Measurements from ENCODE around the gene C1QTNF1.

The C1QTNF1 gene

GRCh38 chr17:78992542-78993212 is 31.3 kb upstream of the C1QTNF1 start:
- in situ Hi-C loops (cut with MboI; ENCODE audit: low sequenced_read_pairs): no loop called here

GRCh38 chr17:78993241-78993956 is 30.6 kb upstream of the C1QTNF1 start:
- in situ Hi-C loops (cut with MboI; ENCODE audit: low sequenced_read_pairs): no loop called here

GRCh38 chr17:78993981-78994671 is 29.8 kb upstream of the C1QTNF1 start:
- in situ Hi-C loops (cut with MboI; ENCODE audit: low sequenced_read_pairs): no loop called here

- in situ Hi-C loops (cut with MboI; ENCODE audit: low sequenced_read_pairs): no loop called here
These were observed 28.8 kb upstream of the C1QTNF1 start for GRCh38 chr17:78995022-78995760.

GRCh38 chr17:78995761-78996451 is 28.1 kb upstream of the C1QTNF1 start:
- in situ Hi-C loops (cut with MboI; ENCODE audit: low sequenced_read_pairs): no loop called here

- in situ Hi-C loops (cut with MboI; ENCODE audit: low sequenced_read_pairs): no loop called here
These were observed 27.2 kb upstream of the C1QTNF1 start for GRCh38 chr17:78996781-78997201.

GRCh38 chr17:78997231-78997741 is 26.7 kb upstream of the C1QTNF1 start:
- in situ Hi-C loops (cut with MboI; ENCODE audit: low sequenced_read_pairs): no loop called here

GRCh38 chr17:78997881-78998280 is 26.1 kb upstream of the C1QTNF1 start:
- in situ Hi-C loops (cut with MboI; ENCODE audit: low sequenced_read_pairs): no loop called here

- in situ Hi-C loops (cut with MboI; ENCODE audit: low sequenced_read_pairs): no loop called here
These were observed 25.5 kb upstream of the C1QTNF1 start for GRCh38 chr17:78998311-78999055.

GRCh38 chr17:78999056-78999768 is 24.8 kb upstream of the C1QTNF1 start:
- in situ Hi-C loops (cut with MboI; ENCODE audit: low sequenced_read_pairs): no loop called here

- in situ Hi-C loops (cut with MboI; ENCODE audit: low sequenced_read_pairs): no loop called here
These were observed 24.0 kb upstream of the C1QTNF1 start for GRCh38 chr17:78999947-79000395.

GRCh38 chr17:79000396-79001189 is 23.4 kb upstream of the C1QTNF1 start:
- in situ Hi-C loops (cut with MboI; ENCODE audit: low sequenced_read_pairs): no loop called here

GRCh38 chr17:79001190-79002020 is 22.6 kb upstream of the C1QTNF1 start:
- in situ Hi-C loops (cut with MboI; ENCODE audit: low sequenced_read_pairs): no loop called here

- in situ Hi-C loops (cut with MboI; ENCODE audit: low sequenced_read_pairs): no loop called here
These were observed 21.7 kb upstream of the C1QTNF1 start for GRCh38 chr17:79002291-79002690.

- in situ Hi-C loops (cut with MboI; ENCODE audit: low sequenced_read_pairs): no loop called here
These were observed 21.0 kb upstream of the C1QTNF1 start for GRCh38 chr17:79002796-79003593.

- in situ Hi-C loops (cut with MboI; ENCODE audit: low sequenced_read_pairs): no loop called here
These were observed 20.1 kb upstream of the C1QTNF1 start for GRCh38 chr17:79003661-79004411.
